ENCODE results near the gene PRDM15. TPM values are rescaled to one million over a fixed set of nuclear protein-coding genes. Genes with fewer than 3 reads are reported as not detected.

Gene PRDM15
- total RNA-seq, 6 donors from 2014 or later = 5.3 to 31.4 (median 7.4) TPM

DNA sequence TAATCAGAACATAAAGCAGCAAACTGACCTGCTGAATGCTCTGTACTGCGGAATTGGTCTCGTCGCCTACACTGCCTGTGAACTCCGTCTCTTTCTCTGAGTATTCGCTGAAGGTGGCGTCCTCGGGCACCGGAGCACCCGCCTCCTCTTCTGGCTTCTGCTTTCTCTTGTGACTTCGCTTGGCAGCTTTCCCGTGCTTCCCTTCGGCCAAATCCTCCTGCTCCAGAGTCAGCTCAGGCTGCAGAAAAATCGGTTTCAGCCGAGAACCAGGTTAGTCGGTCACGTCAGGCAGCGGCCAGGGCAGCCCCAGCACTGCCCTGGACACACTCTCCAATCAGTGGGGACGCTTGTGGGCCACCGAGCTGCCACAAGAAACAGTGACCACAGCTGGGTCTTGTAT is 76.5 kb downstream of the PRDM15 start:
- Histone ChIP-seq H3K4me3 (no peak overlapping the region), H3K9me3 (no peaks in the 10 kb centered on the region), H3K4me1 (no peaks in the 10 kb centered on the region), H3K36me3 (peaks cover 0 to 39% (median 25%) of the 10 kb centered on the region in 4 donors), H3K27ac (no peak overlapping the region), H3K27me3 (no peaks in the 10 kb centered on the region)
- peak in 1 of 2 donors; percentile 25 for ATAC-seq (ENCODE audit: low FRiP score in 2 of 2)
- DNase-seq = no peak
- no peak for TF ChIP-seq POLR2A (IDR thresholded peaks at IDR 0.05)
- TF ChIP-seq POLR2AphosphoS5 (IDR thresholded peaks at IDR 0.05) = no peak
- TF ChIP-seq, protein P1, sequence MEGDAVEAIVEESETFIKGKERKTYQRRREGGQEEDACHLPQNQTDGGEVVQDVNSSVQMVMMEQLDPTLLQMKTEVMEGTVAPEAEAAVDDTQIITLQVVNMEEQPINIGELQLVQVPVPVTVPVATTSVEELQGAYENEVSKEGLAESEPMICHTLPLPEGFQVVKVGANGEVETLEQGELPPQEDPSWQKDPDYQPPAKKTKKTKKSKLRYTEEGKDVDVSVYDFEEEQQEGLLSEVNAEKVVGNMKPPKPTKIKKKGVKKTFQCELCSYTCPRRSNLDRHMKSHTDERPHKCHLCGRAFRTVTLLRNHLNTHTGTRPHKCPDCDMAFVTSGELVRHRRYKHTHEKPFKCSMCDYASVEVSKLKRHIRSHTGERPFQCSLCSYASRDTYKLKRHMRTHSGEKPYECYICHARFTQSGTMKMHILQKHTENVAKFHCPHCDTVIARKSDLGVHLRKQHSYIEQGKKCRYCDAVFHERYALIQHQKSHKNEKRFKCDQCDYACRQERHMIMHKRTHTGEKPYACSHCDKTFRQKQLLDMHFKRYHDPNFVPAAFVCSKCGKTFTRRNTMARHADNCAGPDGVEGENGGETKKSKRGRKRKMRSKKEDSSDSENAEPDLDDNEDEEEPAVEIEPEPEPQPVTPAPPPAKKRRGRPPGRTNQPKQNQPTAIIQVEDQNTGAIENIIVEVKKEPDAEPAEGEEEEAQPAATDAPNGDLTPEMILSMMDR (IDR thresholded peaks at IDR 0.05) = no peak
- TF ChIP-seq EP300 (IDR thresholded peaks at IDR 0.05) = no peak
- 76 to 81% methylated on average over 19 of the region's 19 CpGs for WGBS, 2 donors

DNA sequence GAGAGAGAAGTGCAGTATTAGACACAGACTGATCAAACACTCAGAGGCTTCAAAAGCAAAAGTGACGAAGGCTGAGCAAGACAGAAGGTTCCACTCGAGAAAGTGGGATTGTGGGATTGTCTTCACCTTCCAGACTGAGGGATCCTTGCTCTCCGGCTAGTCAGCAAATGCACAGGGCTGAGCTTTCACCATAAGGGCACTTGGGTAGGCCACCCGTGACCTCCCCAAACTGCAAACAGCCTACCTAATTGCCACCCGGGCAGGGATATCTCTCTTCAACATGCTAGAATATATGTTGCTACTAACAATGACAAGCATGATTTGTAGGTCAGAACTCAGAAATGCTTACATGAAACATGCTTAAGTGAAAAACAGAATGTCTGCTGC is 77.0 kb downstream of the PRDM15 start:
- no peaks in the 10 kb centered on the region for H3K9me3 ChIP-seq
- peaks cover 0 to 39% (median 25%) of the 10 kb centered on the region in 4 donors for H3K36me3 ChIP-seq
- TF ChIP-seq POLR2A (IDR thresholded peaks at IDR 0.05) (no peak), EP300 (IDR thresholded peaks at IDR 0.05) (no peak), POLR2AphosphoS5 (IDR thresholded peaks at IDR 0.05) (no peak)
- TF ChIP-seq, protein P1 (IDR thresholded peaks at IDR 0.05) = no peak
- no peak for DNase-seq
- WGBS, 2 donors = 70 to 81% methylated on average over 2 to 5 of the region's 5 CpGs
- H3K4me1 ChIP-seq = no peaks in the 10 kb centered on the region
- H3K27me3 ChIP-seq = no peaks in the 10 kb centered on the region
- no peak overlapping the region for H3K27ac ChIP-seq
- no peak overlapping the region for H3K4me3 ChIP-seq
- ATAC-seq (ENCODE audit: low FRiP score in 2 of 2) = peak in 1 of 2 donors; percentile 19

DNA sequence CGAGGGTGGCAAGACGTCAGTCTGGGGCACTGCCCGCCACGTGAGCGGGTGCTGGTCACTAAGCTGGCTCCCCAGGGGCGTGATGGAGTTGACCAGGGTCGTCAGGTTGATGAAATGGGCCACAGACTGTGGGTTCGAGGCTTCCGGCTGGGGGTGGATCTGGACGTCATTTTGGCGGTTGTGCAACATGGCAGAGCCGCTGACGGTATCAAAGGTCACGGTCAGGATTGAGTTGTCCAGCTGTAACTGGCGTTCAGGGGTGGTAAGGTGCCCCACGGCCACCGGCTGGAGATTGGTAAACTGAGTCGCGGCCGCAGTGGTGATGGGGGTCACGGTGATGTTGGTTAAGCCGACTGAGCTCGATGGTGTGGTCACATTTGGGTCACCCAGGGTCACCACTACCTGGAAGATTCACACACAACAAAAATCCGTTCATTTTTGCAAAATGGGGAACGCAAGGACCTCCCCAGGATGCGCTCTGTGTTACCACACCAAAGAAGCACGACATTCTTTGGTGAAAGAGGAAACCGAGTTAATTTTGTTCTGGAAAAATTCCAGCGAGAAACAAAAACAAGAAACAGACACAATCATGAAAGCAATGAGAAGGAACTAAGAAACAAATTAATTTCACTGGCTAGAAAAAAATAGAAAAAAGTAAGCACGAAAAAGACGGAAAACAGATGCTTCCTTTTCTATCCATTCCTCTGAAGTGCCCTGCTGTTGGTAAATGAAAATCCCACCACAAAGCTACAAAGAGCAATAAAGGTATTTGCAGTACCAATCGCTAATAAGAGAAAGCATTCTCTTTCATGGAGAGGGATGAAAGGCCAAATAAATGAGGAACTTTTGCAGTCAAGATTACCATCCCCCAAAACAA is 77.6 kb downstream of the PRDM15 start:
- Histone ChIP-seq H3K4me3 (no peak overlapping the region), H3K9me3 (no peaks in the 10 kb centered on the region), H3K27me3 (no peaks in the 10 kb centered on the region), H3K27ac (no peak overlapping the region), H3K36me3 (peaks cover 0 to 39% (median 25%) of the 10 kb centered on the region in 4 donors), H3K4me1 (no peaks in the 10 kb centered on the region)
- DNase-seq (peak in 1 of 2 donors; percentile 85), ATAC-seq (ENCODE audit: low FRiP score in 2 of 2) (no peak)
- TF ChIP-seq EP300 (IDR thresholded peaks at IDR 0.05) (no peak), POLR2A (IDR thresholded peaks at IDR 0.05) (no peak), POLR2AphosphoS5 (IDR thresholded peaks at IDR 0.05) (no peak)
- TF ChIP-seq, protein P1 (IDR thresholded peaks at IDR 0.05) = no peak
- WGBS, 2 donors = 88 to 91% methylated on average over 24 to 32 of the region's 32 CpGs

DNA sequence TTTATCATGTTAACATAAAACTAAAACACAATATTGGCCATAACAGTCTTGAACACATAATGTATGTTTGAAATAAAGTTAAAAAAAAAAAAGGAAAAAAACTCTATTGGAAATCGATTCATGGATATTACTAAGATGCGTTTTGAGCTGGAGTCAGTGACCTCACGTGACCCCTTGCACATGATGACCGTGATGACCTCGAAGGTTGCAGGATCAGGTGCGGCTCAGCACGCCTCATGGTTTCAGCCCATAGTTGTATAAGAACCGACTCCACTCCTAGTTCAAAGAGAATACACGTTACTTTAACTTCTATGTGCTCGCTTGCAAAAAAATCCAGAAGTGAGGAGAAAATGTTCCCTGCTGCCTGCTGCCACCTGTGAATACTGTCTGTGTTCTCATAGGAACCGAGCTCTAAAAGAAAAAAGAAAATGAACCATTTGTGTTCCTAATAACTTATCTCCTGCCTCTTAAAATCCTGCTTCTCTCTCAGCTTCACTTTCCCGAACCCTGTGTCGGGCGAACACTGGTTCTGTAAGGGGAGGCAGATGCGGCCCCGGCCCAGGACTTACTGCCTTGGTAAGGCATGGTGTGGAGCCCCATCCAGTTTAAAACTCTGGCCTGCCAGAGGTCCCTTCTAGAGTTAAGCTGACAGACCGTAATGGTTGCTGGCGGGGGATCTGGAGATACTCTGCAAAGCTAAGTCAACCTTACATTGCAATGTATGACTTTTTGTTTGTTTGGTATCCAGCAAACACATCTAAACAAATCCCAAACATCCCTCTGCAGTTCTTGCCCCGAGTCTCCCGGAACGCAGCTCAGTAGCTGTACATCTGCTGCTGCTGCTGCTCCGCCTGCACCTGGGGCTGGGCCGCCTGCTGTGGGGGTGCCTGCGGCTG is 78.5 kb downstream of the PRDM15 start:
- ATAC-seq (ENCODE audit: low FRiP score in 2 of 2) = no peak
- Histone ChIP-seq H3K4me3 (no peak overlapping the region), H3K36me3 (peaks cover 0 to 39% (median 25%) of the 10 kb centered on the region in 4 donors), H3K27me3 (no peaks in the 10 kb centered on the region), H3K4me1 (no peaks in the 10 kb centered on the region), H3K27ac (no peak overlapping the region), H3K9me3 (no peaks in the 10 kb centered on the region)
- no peak for TF ChIP-seq POLR2AphosphoS5 (IDR thresholded peaks at IDR 0.05)
- TF ChIP-seq, protein P1 (IDR thresholded peaks at IDR 0.05) = no peak
- TF ChIP-seq EP300 (IDR thresholded peaks at IDR 0.05) = no peak
- no peak for TF ChIP-seq POLR2A (IDR thresholded peaks at IDR 0.05)
- DNase-seq = no peak
- 87 to 89% methylated on average over 21 to 24 of the region's 24 CpGs for WGBS, 2 donors
